Jurkat, Clone E6-1 (cell line): Measurements from ENCODE around the gene ARHGAP44.
"Not testable (repeated sequence)": the region's sequence is repeated elsewhere in the genome, so short reads cannot be mapped to it uniquely, and the experiment has no call there.

Experiments
- DNase-seq: peaks from one replicate; pipeline ENCODE4 v3.0.0-alpha.2; 2011; ENCODE audit warnings: low read depth, low spot score
- H3K4me3 ChIP-seq: 2 replicates; pipeline ENCODE4 v1.5.1; 2011; ENCODE audit warnings: mild to moderate bottlenecking, low read length, control low read depth, moderate library complexity

The ARHGAP44 gene

GRCh38 chr17:12936501-12936900 is 147.2 kb downstream of the ARHGAP44 start:
- DNase-seq = no peak
- no peak overlapping the region for H3K4me3 ChIP-seq

- no peak overlapping the region for H3K4me3 ChIP-seq
- DNase-seq = no peak
These were observed 151.4 kb downstream of the ARHGAP44 start for GRCh38 chr17:12940699-12941098.

- no peak overlapping the region for H3K4me3 ChIP-seq
- no peak for DNase-seq
These were observed 157.7 kb downstream of the ARHGAP44 start for GRCh38 chr17:12947047-12947446.

- no peak for DNase-seq
These were observed 162.7 kb downstream of the ARHGAP44 start for GRCh38 chr17:12952012-12952411.

GRCh38 chr17:12953156-12953555 is 163.9 kb downstream of the ARHGAP44 start:
- DNase-seq = no peak
- no peak overlapping the region for H3K4me3 ChIP-seq

More at GRCh38 chr17:12952012-12952411, 162.7 kb downstream of the ARHGAP44 start:
- H3K4me3 ChIP-seq = no peak overlapping the region

GRCh38 chr17:12955521-12955920 is 166.2 kb downstream of the ARHGAP44 start:
- DNase-seq = no peak

GRCh38 chr17:12958786-12959185 is 169.5 kb downstream of the ARHGAP44 start:
- H3K4me3 ChIP-seq = no peak overlapping the region
- DNase-seq = no peak

More at GRCh38 chr17:12955521-12955920, 166.2 kb downstream of the ARHGAP44 start:
- H3K4me3 ChIP-seq = no peak overlapping the region

GRCh38 chr17:12959441-12959840 is 170.1 kb downstream of the ARHGAP44 start:
- H3K4me3 ChIP-seq = no peak overlapping the region
- DNase-seq = no peak

GRCh38 chr17:12961655-12962054 is 172.4 kb downstream of the ARHGAP44 start:
- no peak overlapping the region for H3K4me3 ChIP-seq
- no peak for DNase-seq

- no peak for DNase-seq
- no peak overlapping the region for H3K4me3 ChIP-seq
These were observed 174.2 kb downstream of the ARHGAP44 start for GRCh38 chr17:12963505-12963904.

- H3K4me3 ChIP-seq = no peak overlapping the region
- DNase-seq = no peak
These were observed 174.9 kb downstream of the ARHGAP44 start for GRCh38 chr17:12964162-12964561.

- no peak for DNase-seq
- no peak overlapping the region for H3K4me3 ChIP-seq
These were observed 175.5 kb downstream of the ARHGAP44 start for GRCh38 chr17:12964840-12965239.

GRCh38 chr17:12965988-12966387 is 176.7 kb downstream of the ARHGAP44 start:
- no peak for DNase-seq
- H3K4me3 ChIP-seq = no peak overlapping the region

GRCh38 chr17:12966413-12966812 is 177.1 kb downstream of the ARHGAP44 start:
- no peak for DNase-seq
- H3K4me3 ChIP-seq = no peak overlapping the region

- no peak for DNase-seq
- H3K4me3 ChIP-seq = no peak overlapping the region
These were observed 178.7 kb downstream of the ARHGAP44 start for GRCh38 chr17:12967962-12968361.

GRCh38 chr17:12973496-12974004 is 184.3 kb downstream of the ARHGAP44 start:
- no peak overlapping the region for H3K4me3 ChIP-seq
- DNase-seq = no peak

GRCh38 chr17:12974005-12974531 is 184.8 kb downstream of the ARHGAP44 start:
- no peak for DNase-seq
- no peak overlapping the region for H3K4me3 ChIP-seq

GRCh38 chr17:12977008-12977751 is 187.9 kb downstream of the ARHGAP44 start:
- no peak overlapping the region for H3K4me3 ChIP-seq
- no peak for DNase-seq

GRCh38 chr17:12978787-12979186 is 189.5 kb downstream of the ARHGAP44 start:
- not testable (repeated sequence) for DNase-seq, H3K4me3 ChIP-seq

GRCh38 chr17:12979246-12979645 is 189.9 kb downstream of the ARHGAP44 start:
- DNase-seq = no peak
- no peak overlapping the region for H3K4me3 ChIP-seq
